Measurements from ENCODE around the gene UGT2B10.

The UGT2B10 gene

GRCh38 chr4:68871809-68872642 is 56.2 kb downstream of the UGT2B10 start:
- no peak for DNase-seq

- DNase-seq = no peak
These were observed 57.1 kb downstream of the UGT2B10 start for GRCh38 chr4:68872643-68873502.

- DNase-seq = no peak
These were observed 58.7 kb downstream of the UGT2B10 start for GRCh38 chr4:68874507-68874906.

- no peak for DNase-seq
These were observed 61.8 kb downstream of the UGT2B10 start for GRCh38 chr4:68877555-68877954.

GRCh38 chr4:68878048-68878447 is 62.3 kb downstream of the UGT2B10 start:
- DNase-seq = no peak

Measured in amygdala (tissue), 56 donors.